H9 (cell line): ENCODE results near the gene ENGASE. TPM values are rescaled to one million over a fixed set of nuclear protein-coding genes. Genes with fewer than 3 reads are reported as not detected.

ENCODE experiments used
- DNase-seq: peaks from one replicate; pipeline ENCODE4 v3.0.0-alpha.2; 2017
- H2AFZ ChIP-seq: one replicate; pipeline ENCODE4 v1.6.1; 2013; ENCODE audit warnings: mild to moderate bottlenecking, low read length, control low read depth, moderate library complexity
- H2AK5ac ChIP-seq: 2 replicates; pipeline ENCODE4 v1.6.1; 2013; ENCODE audit warnings: low read length, control low read depth, mixed read lengths; ENCODE audit not compliant: insufficient read length
- H2BK120ac ChIP-seq: one replicate; pipeline ENCODE4 v1.6.1; 2013; ENCODE audit warnings: low read depth, mild to moderate bottlenecking, low read length, control low read depth, inconsistent platforms; ENCODE audit not compliant: poor library complexity, severe bottlenecking
- H2BK12ac ChIP-seq: 2 replicates; pipeline ENCODE4 v1.6.1; 2013; ENCODE audit warnings: low read length, control low read depth, mixed read lengths, low read depth; ENCODE audit not compliant: insufficient read length
- H2BK15ac ChIP-seq: 2 replicates; pipeline ENCODE4 v1.6.1; 2013; ENCODE audit warnings: low read depth, low read length, control low read depth
- H2BK20ac ChIP-seq: one replicate; pipeline ENCODE4 v1.6.1; 2013; ENCODE audit warnings: low read depth, mild to moderate bottlenecking, low read length, control low read depth, inconsistent platforms; ENCODE audit not compliant: poor library complexity, severe bottlenecking
- H2BK5ac ChIP-seq: 2 replicates; pipeline ENCODE4 v1.6.1; 2013; ENCODE audit warnings: low read length, control low read depth, mixed read lengths; ENCODE audit not compliant: insufficient read length
- H3K14ac ChIP-seq: 2 replicates; pipeline ENCODE4 v1.6.1; 2013; ENCODE audit warnings: low read length, control low read depth; ENCODE audit not compliant: insufficient read depth
- H3K18ac ChIP-seq: 2 replicates; pipeline ENCODE4 v1.6.1; 2013; ENCODE audit warnings: low read depth, mild to moderate bottlenecking, mixed read lengths, low read length, control low read depth; ENCODE audit not compliant: insufficient read length
- H3K23ac ChIP-seq: 2 replicates; pipeline ENCODE4 v1.6.1; 2013; ENCODE audit warnings: low read length, control low read depth, mixed read lengths, low read depth; ENCODE audit not compliant: insufficient read length
- H3K23me2 ChIP-seq: 2 replicates; pipeline ENCODE4 v1.6.1; 2013; ENCODE audit warnings: low read depth, mild to moderate bottlenecking, mixed read lengths, low read length, control low read depth; ENCODE audit not compliant: insufficient read length, poor library complexity, severe bottlenecking
- H3K27ac ChIP-seq: 2 replicates; pipeline ENCODE4 v1.5.1; 2013; ENCODE audit warnings: low read length, control low read depth, mixed read lengths, low read depth; ENCODE audit not compliant: insufficient read length
- H3K27me3 ChIP-seq: 2 replicates; pipeline ENCODE4 v1.6.1; 2013; ENCODE audit warnings: low read length, control low read depth, inconsistent platforms; ENCODE audit not compliant: insufficient read depth
- H3K4ac ChIP-seq: 2 replicates; pipeline ENCODE4 v1.6.1; 2013; ENCODE audit warnings: low read depth, mild to moderate bottlenecking, control low read depth, inconsistent platforms, low read length, moderate library complexity
- H3K4me1 ChIP-seq: 2 replicates; pipeline ENCODE4 v1.6.1; 2013; ENCODE audit warnings: low read length, control low read depth, inconsistent platforms; ENCODE audit not compliant: insufficient read depth
- H3K4me2 ChIP-seq: 2 replicates; pipeline ENCODE4 v1.6.1; 2013; ENCODE audit warnings: low read length, control low read depth, mixed read lengths; ENCODE audit not compliant: insufficient read length, insufficient read depth
- H3K56ac ChIP-seq: 2 replicates; pipeline ENCODE4 v1.6.1; 2013; ENCODE audit warnings: low read depth, mild to moderate bottlenecking, mixed read lengths, low read length, control low read depth; ENCODE audit not compliant: insufficient read length
- H3K79me1 ChIP-seq: 2 replicates; pipeline ENCODE4 v1.6.1; 2013; ENCODE audit warnings: low read depth, mild to moderate bottlenecking, moderate library complexity, low read length, control low read depth, inconsistent platforms; ENCODE audit not compliant: insufficient read depth, poor library complexity, severe bottlenecking
- H3K79me2 ChIP-seq: 2 replicates; pipeline ENCODE4 v1.6.1; 2013; ENCODE audit warnings: low read length, control low read depth, inconsistent platforms; ENCODE audit not compliant: insufficient read depth
- H3K9ac ChIP-seq: 2 replicates; pipeline ENCODE4 v1.6.1; 2013; ENCODE audit warnings: low read length, control low read depth, mixed read lengths; ENCODE audit not compliant: insufficient read length; ENCODE audit errors: extremely low read depth
- H3K9me3 ChIP-seq: one replicate; pipeline ENCODE4 v1.6.1; 2013; ENCODE audit warnings: low read depth, low read length, inconsistent platforms; ENCODE audit not compliant: control insufficient read depth
- H3T11ph ChIP-seq: one replicate; pipeline ENCODE4 v1.6.1; 2013; ENCODE audit warnings: mild to moderate bottlenecking, low read length, control low read depth, inconsistent platforms
- H4K20me1 ChIP-seq: one replicate; pipeline ENCODE4 v1.6.1; 2013; ENCODE audit not compliant: control insufficient read depth, insufficient read length, insufficient read depth
- H4K5ac ChIP-seq: 2 replicates; pipeline ENCODE4 v1.6.1; 2013; ENCODE audit warnings: low read depth, mild to moderate bottlenecking, mixed read lengths, low read length, control low read depth; ENCODE audit not compliant: insufficient read length
- H4K8ac ChIP-seq: replicated peaks from 2 replicates; pipeline ENCODE4 v1.6.1; 2013; ENCODE audit warnings: low read length, control low read depth, mixed read lengths, low read depth; ENCODE audit not compliant: insufficient read length
- H4K91ac ChIP-seq: 2 replicates; pipeline ENCODE4 v1.6.1; 2013; ENCODE audit warnings: low read depth, mild to moderate bottlenecking, moderate library complexity, mixed read lengths, low read length, control low read depth; ENCODE audit not compliant: insufficient read length
- H3K27ac Mint-ChIP-seq, 3 experiments: 2 replicates in 2 of 3; 3 replicates in 1 of 3; pipeline ENCODE4 v1.8.0; 2020 to 2021; ENCODE audit warnings: mixed read lengths in 3 of 3, mild to moderate bottlenecking in 1 of 3, moderate library complexity in 1 of 3
- H3K27me3 Mint-ChIP-seq: 2 replicates; pipeline ENCODE4 v1.8.0; 2021; ENCODE audit warnings: low read depth, mild to moderate bottlenecking, moderate library complexity, mixed read lengths
- H3K36me3 Mint-ChIP-seq, 3 experiments: 2 replicates in 2 of 3; 3 replicates in 1 of 3; pipeline ENCODE4 v1.8.0; 2020 to 2021; ENCODE audit warnings: low read depth in 3 of 3, mixed read lengths in 3 of 3; ENCODE audit not compliant: insufficient read depth in 1 of 3
- H3K4me1 Mint-ChIP-seq, 2 experiments: 2 replicates each; pipeline ENCODE4 v1.8.0; 2020; ENCODE audit warnings: mixed read lengths in 2 of 2
- H3K4me3 Mint-ChIP-seq, 2 experiments: 2 replicates in 1 of 2; 3 replicates in 1 of 2; pipeline ENCODE4 v1.8.0; 2020 to 2021; ENCODE audit warnings: mild to moderate bottlenecking in 2 of 2, mixed read lengths in 2 of 2, moderate library complexity in 1 of 2
- H3K9me3 Mint-ChIP-seq, 2 experiments: 2 replicates in 1 of 2; 3 replicates in 1 of 2; pipeline ENCODE4 v1.8.0; 2020; ENCODE audit warnings: mild to moderate bottlenecking in 2 of 2, mixed read lengths in 2 of 2, moderate library complexity in 1 of 2
- WGBS: extraction: QIAGEN DNeasy Blood & Tissue Kit; methylation state at CpG from one replicate; pipeline ENCODE4 v1.1.7; 2013; ENCODE audit warnings: missing lambda C conversion rate, low lambda C conversion rate, mixed read lengths; ENCODE audit not compliant: insufficient read length; ENCODE audit errors: extremely low coverage; 5-methylcytosine and 5-hydroxymethylcytosine counted together
- total RNA-seq: library from RNA; stranded (reverse); gene quantifications from 2 replicates; pipeline ENCODE4 v1.2.1, GENCODE V29; 2021
- TF ChIP-seq, protein P1 (sequence below): fragments of 200-600 bp; sonication (generic); conservative IDR thresholded peaks from 3 replicates; pipeline ENCODE4 v1.8.0; 2021; ENCODE audit warnings: antibody characterized with exemption, mild to moderate bottlenecking

ENGASE gene
- total RNA-seq, 1 experiment from 2014 or later, result 20.6 TPM

DNA sequence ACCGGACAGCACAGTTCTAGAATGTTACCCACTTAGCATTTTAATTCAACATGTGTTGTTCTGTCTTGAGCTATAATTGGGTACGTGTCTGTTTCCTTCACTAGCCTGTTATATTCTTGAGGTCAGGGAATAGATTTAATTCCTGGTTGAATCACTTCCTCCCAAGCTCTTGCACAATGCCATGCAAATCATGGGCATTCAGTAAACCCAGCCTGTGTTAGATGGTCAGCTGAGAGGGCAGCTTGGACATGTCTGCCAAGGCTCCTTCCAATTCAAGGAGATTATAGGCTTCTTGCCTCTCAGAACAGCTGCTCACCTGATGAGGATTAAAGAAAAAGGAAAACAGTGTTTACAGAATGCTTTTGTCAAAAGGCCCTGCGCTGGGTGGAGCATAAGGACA is 38.0 kb upstream of the ENGASE start:
- Histone ChIP-seq H3K4me1 (no peaks in the 10 kb centered on the region), H3K9ac (no peak overlapping the region), H3K27ac (no peak overlapping the region), H3K4ac (no peak overlapping the region), H3K4me2 (no peak overlapping the region), H4K91ac (no peak overlapping the region), H3K79me2 (no peaks in the 10 kb centered on the region), H3K14ac (no peak overlapping the region), H4K5ac (no peak overlapping the region), H2BK5ac (no peak overlapping the region), H3K27me3 (no peaks in the 10 kb centered on the region), H3K23ac (no peak overlapping the region), H2BK20ac (no peak overlapping the region), H3K9me3 (no peaks in the 10 kb centered on the region), H3K23me2 (peaks cover 3% of the 10 kb centered on the region), H4K8ac (no peak overlapping the region), H2BK12ac (no peak overlapping the region), H4K20me1 (no peaks in the 10 kb centered on the region), H2AFZ (no peak overlapping the region), H3K79me1 (no peaks in the 10 kb centered on the region), H2BK15ac (no peak overlapping the region), H2AK5ac (no peak overlapping the region), H3K18ac (no peak overlapping the region), H2BK120ac (no peak overlapping the region), H3T11ph (no peak overlapping the region), H3K56ac (no peak overlapping the region)
- no CpG with 5 or more reads among the region's 3 CpGs for WGBS
- Mint-ChIP-seq H3K27me3 (peaks cover 76% of the 10 kb centered on the region), H3K4me1 (peaks cover 3 to 8% of the 10 kb centered on the region in 2 experiments; a peak in 2 of 4 replicates), H3K4me3 (no peak overlapping the region), H3K36me3 (no peaks in the 10 kb centered on the region), H3K9me3 (no peaks in the 10 kb centered on the region), H3K27ac (no peak overlapping the region)
- TF ChIP-seq, protein P1, sequence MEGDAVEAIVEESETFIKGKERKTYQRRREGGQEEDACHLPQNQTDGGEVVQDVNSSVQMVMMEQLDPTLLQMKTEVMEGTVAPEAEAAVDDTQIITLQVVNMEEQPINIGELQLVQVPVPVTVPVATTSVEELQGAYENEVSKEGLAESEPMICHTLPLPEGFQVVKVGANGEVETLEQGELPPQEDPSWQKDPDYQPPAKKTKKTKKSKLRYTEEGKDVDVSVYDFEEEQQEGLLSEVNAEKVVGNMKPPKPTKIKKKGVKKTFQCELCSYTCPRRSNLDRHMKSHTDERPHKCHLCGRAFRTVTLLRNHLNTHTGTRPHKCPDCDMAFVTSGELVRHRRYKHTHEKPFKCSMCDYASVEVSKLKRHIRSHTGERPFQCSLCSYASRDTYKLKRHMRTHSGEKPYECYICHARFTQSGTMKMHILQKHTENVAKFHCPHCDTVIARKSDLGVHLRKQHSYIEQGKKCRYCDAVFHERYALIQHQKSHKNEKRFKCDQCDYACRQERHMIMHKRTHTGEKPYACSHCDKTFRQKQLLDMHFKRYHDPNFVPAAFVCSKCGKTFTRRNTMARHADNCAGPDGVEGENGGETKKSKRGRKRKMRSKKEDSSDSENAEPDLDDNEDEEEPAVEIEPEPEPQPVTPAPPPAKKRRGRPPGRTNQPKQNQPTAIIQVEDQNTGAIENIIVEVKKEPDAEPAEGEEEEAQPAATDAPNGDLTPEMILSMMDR, result no peak
- no peak for DNase-seq
